ENCODE results near the gene PPP1R1B.

The PPP1R1B gene

DNA sequence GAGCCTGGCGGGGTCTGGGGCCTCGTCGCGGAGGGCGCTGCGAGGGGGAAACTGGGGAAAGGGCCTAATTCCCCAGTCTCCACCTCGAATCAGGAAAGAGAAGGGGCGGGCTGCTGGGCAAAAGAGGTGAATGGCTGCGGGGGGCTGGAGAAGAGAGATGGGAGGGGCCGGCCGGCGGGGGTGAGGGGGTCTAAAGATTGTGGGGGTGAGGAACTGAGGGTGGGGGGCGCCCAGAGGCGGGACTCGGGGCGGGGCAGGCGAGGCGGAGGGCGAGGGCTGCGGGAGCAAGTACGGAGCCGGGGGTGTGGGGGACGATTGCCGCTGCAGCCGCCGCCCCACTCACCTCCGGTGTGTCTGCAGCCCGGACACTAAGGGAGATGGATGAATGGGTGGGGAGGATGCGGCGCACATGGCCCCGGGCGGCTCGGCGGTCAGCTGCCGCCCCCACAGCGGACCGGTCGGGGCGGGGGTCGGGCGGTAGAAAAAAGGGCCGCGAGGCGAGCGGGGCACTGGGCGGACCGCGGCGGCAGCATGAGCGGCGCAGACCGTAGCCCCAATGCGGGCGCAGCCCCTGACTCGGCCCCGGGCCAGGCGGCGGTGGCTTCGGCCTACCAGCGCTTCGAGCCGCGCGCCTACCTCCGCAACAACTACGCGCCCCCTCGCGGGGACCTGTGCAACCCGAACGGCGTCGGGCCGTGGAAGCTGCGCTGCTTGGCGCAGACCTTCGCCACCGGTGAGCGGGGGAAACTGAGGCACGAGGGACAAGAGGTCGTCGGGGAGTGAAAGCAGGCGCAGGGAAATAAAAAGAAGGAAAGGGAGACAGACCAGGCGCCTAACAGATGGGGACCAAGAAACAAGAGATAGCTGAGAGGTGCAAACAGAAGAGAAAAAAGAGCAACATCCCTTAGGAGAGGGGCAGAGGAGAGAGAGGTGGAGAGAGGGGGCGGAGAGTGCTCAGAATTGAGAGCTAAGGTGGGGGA is 41.5 kb downstream of the PPP1R1B start, which contains the start of gene PNMT:
Gene PNMT (plus strand): TSS at position 509 of the 980 bp plus-strand sequence. CDS start 23 bp downstream, at position 532.
- DNase-seq (ENCODE audit: low spot score): peak; percentile 61

DNA sequence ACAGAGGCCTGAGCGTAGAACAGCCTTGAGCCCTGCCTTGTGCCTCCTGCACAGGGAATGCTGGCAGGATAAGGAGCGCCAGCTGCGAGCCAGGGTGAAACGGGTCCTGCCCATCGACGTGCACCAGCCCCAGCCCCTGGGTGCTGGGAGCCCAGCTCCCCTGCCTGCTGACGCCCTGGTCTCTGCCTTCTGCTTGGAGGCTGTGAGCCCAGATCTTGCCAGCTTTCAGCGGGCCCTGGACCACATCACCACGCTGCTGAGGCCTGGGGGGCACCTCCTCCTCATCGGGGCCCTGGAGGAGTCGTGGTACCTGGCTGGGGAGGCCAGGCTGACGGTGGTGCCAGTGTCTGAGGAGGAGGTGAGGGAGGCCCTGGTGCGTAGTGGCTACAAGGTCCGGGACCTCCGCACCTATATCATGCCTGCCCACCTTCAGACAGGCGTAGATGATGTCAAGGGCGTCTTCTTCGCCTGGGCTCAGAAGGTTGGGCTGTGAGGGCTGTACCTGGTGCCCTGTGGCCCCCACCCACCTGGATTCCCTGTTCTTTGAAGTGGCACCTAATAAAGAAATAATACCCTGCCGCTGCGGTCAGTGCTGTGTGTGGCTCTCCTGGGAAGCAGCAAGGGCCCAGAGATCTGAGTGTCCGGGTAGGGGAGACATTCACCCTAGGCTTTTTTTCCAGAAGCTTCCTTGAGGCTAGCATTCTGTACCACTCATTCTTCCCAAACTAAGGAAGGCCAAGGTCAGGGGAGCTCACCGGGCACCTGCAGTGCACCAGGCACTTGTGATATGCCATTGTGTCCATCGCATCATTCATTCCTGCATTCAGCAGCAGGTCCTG is 43.4 kb downstream of the PPP1R1B start:
- DNase-seq (ENCODE audit: low spot score): no peak

DNA sequence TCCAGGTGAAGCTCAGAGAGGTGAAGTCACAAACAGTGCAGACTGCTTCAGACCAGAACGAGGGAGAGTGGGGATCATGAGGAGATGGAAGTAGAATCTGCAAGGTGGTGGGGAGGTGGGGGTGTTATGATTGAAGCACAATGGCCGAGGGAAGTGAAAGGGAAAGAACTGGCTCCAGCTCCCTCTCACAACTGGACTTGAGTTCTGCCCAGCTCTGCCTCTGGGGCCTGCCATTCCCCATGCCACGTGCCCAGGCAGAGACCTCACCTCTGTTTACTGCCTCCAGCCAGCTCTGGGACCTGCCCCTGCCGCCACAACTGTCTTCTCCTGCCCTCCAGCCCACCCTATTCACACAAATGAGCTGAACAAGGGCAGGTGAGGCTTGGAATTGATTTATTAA is 44.0 kb downstream of the PPP1R1B start:
- no peak for DNase-seq (ENCODE audit: low spot score)

DNA sequence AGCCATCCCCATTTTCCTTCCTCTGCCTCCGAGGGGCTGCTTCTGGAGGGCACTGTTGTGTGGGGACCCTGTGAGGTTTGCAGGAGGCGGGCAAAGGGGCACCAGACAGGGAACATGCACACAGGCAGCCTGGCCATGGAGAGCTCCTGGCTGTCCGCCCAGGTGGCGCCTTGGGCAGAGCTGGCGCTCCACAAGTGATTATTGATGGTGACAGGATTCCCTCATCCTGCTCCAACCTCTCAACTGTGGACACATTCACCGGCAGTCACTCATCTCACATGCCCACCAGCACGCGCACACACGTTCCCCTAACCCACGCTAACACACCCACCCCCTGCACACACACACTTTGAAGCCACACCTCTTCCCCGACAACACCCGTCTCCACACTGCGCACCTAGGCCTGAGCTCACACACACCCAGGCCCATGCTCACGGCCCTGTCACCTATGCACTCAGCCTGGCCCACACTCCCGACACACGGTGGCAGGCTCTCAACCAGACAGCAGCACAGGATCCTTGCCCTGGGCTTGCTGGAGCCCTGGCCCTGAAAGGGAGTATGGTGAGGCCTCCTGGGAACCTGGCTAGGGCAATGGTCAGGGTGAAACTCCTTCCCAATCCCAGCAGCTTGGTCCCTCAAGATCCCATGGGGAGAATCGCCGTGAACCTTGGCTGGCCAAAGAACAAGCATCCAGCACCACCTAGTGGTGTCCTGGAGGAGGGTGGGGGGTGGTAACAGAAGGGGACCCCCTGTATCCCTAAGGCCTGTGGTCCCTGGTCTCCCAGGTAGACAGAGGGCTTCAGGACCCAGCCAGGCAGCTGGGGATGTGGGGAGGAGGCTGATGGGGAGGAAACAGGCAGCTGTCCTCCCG is 45.1 kb downstream of the PPP1R1B start:
- peak; percentile 38 for DNase-seq (ENCODE audit: low spot score)

DNA sequence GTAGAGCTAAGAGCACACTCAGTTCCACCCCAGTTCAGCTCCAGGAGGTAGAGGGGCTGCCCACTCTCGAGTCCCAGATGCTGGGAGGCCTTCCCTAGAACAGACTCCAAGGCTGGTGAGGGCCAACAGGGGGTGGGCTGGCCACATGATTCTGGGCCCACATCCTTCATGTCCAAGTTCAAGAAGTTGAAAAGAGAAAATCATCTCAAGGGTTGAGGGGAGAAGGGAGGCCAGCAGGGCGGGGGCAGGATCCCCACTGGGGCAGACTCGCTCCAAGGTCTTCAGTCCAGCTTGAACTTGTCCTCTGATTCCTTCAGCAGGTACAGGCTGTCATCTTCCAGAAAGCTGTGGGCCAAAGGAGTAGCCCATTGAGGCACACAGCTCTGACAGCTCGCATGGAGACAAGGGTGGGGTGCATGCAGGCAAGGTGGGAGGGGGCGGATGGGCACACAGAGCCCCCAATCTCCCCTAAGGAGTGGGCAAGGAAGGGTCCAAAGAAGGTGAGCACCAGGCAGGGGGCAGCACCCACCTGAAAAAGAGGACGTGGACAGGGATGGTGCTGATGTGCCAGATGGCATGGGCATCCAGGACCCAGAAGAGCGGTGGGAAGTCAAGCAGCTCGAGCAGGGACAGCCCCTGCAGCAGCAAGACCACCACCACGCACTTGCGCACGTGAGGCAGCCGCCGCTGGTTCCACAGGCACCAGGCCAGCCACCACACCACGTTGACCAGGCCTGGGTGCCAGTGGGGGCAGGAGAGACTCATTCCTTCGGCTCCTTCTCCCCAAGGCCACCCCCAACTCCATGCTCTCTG is 46.0 kb downstream of the PPP1R1B start:
- no peak for DNase-seq (ENCODE audit: low spot score)

DNA sequence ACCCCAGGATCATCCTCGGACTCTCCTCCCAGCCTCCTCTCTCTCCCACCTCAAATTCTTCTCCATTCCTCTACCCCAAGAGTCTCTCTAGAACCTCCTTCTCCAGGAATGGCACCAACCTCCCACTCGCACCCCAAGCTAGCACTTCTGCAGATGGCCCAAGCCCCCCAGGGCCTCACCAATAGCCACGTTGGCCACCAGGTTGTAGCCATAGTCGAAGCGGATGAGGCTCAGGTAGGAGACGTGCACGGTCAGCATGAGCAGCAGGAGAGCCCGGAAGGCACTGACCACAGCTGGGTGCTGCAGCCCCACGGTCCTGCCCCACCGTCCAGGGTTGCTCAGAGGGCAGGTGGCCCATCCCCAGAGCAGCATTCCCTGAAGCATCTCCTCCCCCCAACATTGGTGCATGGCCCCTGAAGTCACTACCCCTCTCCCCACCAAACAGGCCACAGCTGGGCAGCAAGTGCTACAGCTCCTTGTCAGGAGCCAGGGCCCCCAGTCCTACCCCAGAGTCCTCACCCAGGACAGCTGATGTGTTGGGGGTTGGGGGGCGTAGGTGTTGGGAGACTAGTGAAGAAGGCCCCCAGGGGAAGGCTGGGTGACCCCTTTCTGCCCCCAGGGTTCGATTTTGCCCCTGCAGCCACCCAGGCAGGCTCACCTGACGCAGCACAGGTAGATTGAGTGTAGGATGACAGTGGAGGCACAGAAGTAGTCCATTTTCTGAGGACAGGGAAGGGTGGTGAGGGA is 46.8 kb downstream of the PPP1R1B start:
- DNase-seq (ENCODE audit: low spot score): no peak

DNA sequence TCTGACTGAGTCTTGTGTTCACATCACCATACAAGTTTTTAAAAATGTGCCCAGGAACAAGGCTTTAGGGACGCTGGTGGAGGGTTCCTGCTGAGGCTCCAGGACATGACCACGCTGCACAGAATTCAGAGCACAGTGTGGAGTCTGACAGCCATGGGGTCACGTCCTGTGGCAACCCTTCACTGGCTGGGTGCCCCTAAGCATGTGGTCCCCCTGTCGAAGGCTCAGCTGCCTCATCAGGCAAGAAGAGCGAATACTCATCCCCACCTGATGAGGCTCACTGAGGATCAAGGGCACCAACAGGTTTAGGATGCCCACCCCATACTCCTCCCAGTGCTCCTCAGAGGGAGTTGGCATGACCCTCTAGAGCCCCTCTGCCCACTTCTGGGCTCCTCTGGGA is 47.4 kb downstream of the PPP1R1B start:
- no peak for DNase-seq (ENCODE audit: low spot score)

DNA sequence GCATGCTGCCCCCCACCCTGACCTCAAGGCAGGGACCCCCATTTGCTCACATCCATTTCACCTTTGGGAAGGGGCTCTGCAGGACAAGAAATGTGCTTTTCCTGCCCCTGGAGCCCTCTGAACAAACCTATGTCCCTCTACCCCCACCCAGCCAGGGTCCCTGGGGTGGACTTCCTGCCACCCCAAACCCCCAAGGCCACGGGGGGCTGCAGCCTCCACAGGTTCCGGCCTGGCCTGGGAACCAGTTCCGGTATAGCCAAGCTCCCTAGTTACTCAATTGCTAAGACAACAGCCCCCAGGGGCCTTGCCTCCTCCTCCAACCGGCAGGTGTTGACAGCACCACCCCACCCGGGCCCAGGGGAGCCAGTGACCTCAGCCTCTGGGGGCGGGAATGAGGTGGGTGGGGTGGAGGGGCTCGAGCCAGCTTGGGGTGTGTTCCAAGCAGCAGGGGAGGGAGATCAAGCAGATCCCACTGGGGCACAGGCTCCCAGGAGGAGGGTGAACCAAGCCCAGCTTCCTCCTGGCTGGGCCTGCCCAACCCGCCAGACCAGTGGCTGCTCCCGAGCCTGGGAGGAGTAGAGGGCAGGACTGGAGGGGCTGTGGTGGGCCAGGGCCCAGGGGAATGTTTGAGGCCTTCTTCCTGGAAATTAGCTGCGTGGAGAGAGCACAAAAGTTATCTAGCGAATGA is 48.1 kb downstream of the PPP1R1B start:
- peak; percentile 38 for DNase-seq (ENCODE audit: low spot score)

DNA sequence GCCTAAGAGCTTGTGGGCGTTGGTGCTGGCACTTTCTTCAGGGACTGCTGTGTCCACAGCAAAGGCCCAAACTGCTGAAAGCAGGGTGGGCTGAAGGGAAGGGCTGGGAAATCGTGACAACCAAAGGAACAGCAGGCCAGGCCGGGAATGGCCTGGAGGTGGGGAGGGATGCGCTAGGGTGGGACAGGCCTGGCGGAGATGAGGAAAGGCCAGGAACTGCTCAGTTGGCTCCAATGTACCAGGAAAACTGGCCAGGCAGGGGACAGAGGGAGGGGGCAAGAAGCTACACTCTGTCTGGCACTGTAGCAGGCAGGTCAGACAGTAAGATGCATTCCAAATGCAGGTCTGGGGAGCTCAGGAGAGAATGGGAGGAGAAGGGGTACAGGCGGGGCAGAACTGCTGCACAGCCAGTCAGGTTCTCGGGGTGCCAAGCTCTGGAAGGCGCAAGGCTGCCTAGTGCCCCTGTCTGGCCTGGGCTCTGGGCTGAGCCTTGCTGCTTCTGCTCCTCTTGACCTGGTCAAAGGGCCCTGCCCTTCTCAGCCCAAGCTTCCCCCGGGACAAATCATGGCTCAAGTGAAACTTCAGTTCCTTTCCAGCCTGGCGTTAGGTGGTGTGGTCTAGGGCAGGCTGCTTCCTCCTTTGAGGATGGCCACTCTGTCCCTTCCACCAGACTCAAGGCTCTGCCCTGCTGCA is 48.8 kb downstream of the PPP1R1B start:
- DNase-seq (ENCODE audit: low spot score): no peak

DNA sequence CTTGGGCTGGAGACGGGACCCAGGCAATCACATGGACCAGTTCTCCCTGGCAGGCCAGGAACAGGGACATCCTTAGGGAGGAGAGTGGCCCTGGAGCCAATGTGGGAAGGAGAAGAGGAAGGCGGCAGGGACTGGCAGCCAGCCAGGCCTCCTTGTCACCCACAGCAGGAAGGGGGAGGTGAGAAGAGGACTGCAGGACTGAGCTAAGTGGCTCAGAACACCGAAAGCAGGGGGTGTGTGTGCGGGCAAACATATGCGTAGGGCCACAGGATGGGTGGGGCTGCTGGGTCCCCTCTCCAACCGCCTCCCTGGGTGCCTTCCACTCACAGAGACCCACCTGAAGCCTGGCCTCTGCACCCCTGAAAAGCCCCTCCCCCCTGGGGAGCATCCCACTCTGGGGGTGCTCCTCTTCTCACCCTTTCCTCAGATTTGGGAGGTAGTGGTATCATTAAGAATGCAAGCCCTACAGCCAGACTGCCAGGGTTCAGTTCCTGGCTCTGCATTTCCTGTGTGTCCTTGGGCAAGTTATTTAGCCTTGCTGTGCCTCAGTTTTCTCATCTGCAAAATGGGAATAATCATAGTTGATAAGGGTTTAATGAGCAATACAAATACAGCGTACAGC is 49.6 kb downstream of the PPP1R1B start:
- peak; percentile 49 for DNase-seq (ENCODE audit: low spot score)

DNA sequence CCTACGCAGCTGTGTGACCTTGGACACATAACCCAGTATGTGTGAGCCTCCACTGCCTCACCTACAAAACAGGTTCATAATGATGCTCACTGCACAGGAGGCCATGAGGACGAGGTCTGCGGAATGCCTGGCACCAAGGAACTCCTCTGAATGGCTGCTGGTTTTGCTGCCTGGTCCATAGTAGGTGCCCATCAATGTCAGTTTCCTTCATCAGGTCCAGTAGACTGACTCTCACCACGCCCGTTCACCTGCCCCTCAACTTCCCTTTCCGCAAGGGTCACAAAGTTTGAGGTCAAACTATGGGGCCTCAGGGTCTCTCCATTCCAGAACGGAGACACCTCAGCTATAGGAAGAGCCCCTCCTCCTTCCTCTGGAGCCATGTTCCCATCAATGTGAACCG is 50.3 kb downstream of the PPP1R1B start:
- DNase-seq (ENCODE audit: low spot score): no peak

DNA sequence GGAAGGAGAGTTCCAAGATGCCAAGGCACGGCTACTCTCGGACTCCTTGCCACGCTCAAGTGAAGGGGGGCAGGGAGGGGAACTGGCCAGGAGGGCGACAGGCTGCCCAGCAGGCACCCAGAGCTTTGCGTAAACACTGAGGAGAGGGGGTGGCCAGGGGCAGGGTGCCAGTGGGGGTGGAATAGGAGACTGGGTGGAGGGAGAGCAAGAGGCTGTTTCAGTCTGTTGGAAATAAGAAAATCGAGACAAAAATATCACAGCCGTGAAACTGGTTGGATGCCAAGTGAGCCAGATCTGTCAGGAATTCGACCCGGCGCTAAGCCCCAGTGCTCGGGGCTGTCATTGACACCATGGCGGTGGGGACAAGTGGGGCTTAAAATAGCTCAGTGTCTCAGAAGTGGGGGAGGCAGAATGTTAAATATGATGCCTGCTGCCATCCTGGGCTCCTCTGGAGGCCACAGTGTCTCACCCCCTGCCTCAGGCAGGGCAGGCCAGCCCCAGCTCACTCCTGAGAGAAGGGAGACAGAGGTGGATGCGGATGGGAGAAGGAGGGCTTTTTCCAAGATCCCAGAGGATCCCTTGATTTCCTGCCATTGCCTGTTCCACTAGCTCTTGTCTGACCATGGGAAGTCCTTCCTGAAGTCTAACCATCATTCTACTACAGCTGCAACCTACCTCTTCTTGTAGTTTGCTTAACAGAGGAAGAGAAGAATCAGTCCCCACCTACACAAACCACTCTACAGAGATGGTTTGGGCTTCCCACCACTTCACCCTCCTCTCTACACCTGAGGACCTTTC is 51.0 kb downstream of the PPP1R1B start:
- DNase-seq (ENCODE audit: low spot score): no peak

DNA sequence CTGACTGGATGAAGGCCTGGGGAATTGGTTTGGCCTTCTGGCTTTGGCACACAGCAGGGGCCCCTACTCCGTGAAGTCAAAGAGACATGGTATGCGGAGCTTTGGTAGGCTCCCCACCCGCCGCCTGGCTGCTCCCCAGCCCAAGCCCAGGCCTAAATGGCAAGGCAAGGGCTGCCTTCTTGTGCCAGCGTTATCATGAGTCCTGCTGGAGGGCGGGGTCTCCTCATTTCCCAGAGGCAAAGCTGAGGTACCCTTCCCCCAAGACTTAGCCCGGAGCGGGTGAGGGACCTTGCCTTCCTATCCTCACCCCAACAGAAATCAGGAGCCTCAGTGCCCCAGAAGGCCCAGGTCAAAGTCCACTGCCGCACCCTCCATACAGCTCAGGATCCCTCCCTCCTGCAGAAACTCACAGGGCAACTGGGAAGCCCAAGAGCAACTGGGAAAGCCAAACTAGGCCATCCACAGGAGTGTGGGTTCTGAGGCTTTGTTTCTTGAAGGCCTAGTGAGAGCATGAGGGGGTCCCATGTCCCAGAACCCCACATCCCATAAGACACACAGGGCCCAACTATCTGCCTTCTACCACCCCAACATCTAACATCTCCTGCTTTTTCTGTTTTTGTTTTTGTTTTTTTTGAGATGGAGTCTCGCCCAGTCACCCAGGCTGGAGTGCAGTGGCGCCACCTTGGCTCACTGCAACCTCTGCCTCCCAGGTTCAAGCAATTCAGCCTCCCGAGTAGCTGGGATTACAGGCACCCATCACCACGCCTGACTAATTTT is 51.8 kb downstream of the PPP1R1B start:
- peak; percentile 68 for DNase-seq (ENCODE audit: low spot score)

DNA sequence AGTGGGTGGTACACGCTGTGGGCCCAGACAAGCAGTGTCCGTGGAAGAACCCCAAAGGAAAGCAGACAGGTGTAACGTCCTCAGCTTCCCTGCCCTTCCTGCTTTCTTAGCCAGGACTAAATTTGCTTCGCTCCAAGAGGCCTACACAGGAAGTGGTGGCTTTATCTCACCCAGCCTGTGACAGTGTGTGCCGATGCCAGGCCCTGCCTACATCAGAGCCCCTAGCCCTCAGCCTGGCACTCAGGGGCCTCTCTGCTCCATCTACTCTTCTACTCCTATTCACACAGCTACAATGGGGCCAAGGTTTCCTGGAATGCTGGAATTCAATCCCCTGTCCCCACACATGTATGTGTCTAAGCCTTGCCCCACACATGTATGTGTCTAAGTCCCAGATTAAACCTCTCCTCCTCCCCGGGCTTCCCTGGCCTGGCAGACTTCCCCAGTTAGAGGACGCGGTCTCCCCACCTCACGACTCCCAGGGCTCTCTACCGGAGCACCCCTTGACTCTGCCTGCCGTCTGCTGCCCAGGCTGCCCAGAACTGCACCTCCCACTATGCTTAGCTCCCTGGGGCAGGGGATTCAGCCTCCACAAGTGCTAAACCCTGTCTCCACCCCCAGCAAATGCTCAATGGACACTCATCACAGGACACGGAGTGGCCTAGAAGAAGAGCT is 52.9 kb downstream of the PPP1R1B start:
- no peak for DNase-seq (ENCODE audit: low spot score)

DNA sequence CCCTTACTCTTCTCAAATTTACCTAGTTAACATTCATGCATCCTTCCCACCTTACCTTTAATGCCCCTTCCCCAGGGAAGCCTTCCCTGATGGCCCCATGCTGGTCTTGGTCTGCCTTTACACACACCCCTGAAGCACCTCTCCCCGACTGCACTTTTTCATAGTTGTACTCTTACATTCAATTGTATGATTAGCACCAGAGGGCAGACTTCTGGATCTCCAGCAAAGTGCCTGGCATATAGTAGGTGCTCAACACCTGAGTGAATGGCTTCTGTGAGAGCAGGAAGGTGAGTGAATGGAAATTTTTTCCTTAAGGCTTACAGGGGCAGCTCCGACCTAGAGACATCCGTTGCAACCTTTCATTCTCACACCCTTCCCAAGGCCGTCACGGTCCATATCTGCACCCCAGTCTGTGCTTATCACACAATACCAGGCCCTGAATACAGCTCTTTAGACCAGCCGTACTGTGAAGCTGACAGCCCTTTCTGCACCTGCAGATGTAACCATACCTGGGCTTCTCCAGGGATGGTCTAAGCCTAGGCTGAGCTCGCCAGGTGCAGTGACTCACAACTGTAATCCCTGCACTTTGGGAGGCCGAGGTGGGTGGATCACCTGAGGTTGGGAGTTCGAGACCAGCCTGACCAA is 56.7 kb downstream of the PPP1R1B start:
- no peak for DNase-seq (ENCODE audit: low spot score)
